HG03565 (cell line): ENCODE data around the gene EVX2.

Experiments used
- ATAC-seq: cut with Tn5 transposase; IDR thresholded peaks from one replicate; pipeline ENCODE4 v1.9.1; 2021; ENCODE audit warnings: mild to moderate bottlenecking, moderate library complexity; ENCODE audit not compliant: unreplicated experiment

Gene EVX2

GRCh38 chr2:176122052-176122682 is 38.4 kb upstream of the EVX2 start:
- no peak for ATAC-seq

- ATAC-seq = no peak
These were observed 37.7 kb upstream of the EVX2 start for GRCh38 chr2:176121190-176122051.

- no peak for ATAC-seq
These were observed 36.8 kb upstream of the EVX2 start for GRCh38 chr2:176120364-176121189.

GRCh38 chr2:176118601-176119339 is 35.0 kb upstream of the EVX2 start:
- no peak for ATAC-seq

- no peak for ATAC-seq
These were observed 34.1 kb upstream of the EVX2 start for GRCh38 chr2:176117823-176118371.

- no peak for ATAC-seq
These were observed 33.5 kb upstream of the EVX2 start for GRCh38 chr2:176117162-176117822.

GRCh38 chr2:176115883-176116813 is 32.4 kb upstream of the EVX2 start, which contains the start of gene HOXD10:
TSS of gene HOXD10 (plus strand) at chr2:176116778. CDS start at chr2:176116834, 56 bp downstream.
- ATAC-seq = no peak

GRCh38 chr2:176114930-176115625 is 31.3 kb upstream of the EVX2 start:
- no peak for ATAC-seq

- no peak for ATAC-seq
These were observed 30.6 kb upstream of the EVX2 start for GRCh38 chr2:176114120-176114929.

- ATAC-seq = no peak
These were observed 28.9 kb upstream of the EVX2 start for GRCh38 chr2:176112375-176113302.

- ATAC-seq = no peak
These were observed 28.1 kb upstream of the EVX2 start for GRCh38 chr2:176111846-176112374.

GRCh38 chr2:176111309-176111663 is 27.5 kb upstream of the EVX2 start:
- no peak for ATAC-seq

- no peak for ATAC-seq
These were observed 26.9 kb upstream of the EVX2 start for GRCh38 chr2:176110415-176111308.

GRCh38 chr2:176109946-176110345 is 26.2 kb upstream of the EVX2 start:
- ATAC-seq = no peak
